HFFc6 (cell line): ENCODE measurements around the gene PLPPR5. TPM values are rescaled to one million over a fixed set of nuclear protein-coding genes. Genes with fewer than 3 reads are reported as not detected.
A peak's percentile ranks its signal among the peaks of the same experiment; 100 is the strongest.

Experiments
- DNase-seq: peaks from one replicate; pipeline ENCODE4 v3.0.0-alpha.2; 2018
- H3K27ac Mint-ChIP-seq: 2 replicates; pipeline ENCODE4 v1.8.0; 2020; ENCODE audit warnings: mild to moderate bottlenecking, mixed read lengths
- H3K27me3 Mint-ChIP-seq: 2 replicates; pipeline ENCODE4 v1.8.0; 2021; ENCODE audit warnings: mild to moderate bottlenecking, moderate library complexity, mixed read lengths; ENCODE audit not compliant: insufficient read depth
- H3K36me3 Mint-ChIP-seq: 2 replicates; pipeline ENCODE4 v1.8.0; 2021; ENCODE audit warnings: low read depth, mixed read lengths
- H3K4me1 Mint-ChIP-seq: 2 replicates; pipeline ENCODE4 v1.8.0; 2020; ENCODE audit warnings: low read depth, mixed read lengths
- H3K4me3 Mint-ChIP-seq: 2 replicates; pipeline ENCODE4 v1.8.0; 2020; ENCODE audit warnings: mild to moderate bottlenecking, moderate library complexity, mixed read lengths
- H3K9me3 Mint-ChIP-seq: 2 replicates; pipeline ENCODE4 v1.8.0; 2020; ENCODE audit warnings: mild to moderate bottlenecking, mixed read lengths
- total RNA-seq, 6 experiments: library from RNA; stranded (reverse); fragmentation: NEBNext Ultra II Directional; extraction: Animal tissue kit (Norgen Biotek cat#: 25700); gene quantifications; 2 replicates in 1 of 6; 3 replicates in 5 of 6; pipeline ENCODE4 v1.2.3, GENCODE V29; 2021
- TF ChIP-seq, protein P1 (sequence below): fragments of 200-600 bp; sonication (generic); IDR thresholded peaks from 2 replicates; pipeline ENCODE4 v1.5.0; 2021; ENCODE audit warnings: antibody characterized with exemption, mild to moderate bottlenecking

PLPPR5 gene
- total RNA-seq, 6 experiments from 2014 or later = 0.05 to 0.19 TPM; not detected in 4

DNA sequence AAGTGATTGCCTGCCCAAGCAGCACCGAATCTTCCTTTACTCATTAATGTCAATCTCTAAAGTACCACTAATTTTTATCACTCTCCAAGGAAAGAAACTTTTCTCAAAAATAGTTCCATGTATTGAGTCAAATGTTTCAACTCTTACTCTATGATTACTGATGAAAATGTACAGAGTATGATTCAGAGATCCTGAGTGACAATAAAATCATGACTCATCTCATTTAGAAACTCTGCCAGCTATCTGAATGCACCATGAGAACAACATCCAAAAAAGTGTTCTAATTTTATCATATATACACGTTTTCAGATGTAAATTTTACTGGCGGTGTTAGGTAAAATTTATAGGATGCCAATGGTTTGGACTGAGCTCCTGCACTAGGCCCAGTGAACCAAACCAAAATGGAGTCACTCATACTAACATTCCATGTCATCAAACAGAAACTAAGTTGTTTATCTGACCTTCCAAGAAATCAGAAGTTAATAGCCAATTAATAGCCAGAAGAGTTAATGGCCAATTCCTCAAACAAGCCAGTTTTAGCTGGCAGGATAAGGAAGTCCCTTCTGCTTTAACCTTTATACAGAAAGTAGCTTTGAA, 22.6 kb downstream of the PLPPR5 start:
- TF ChIP-seq, protein P1, sequence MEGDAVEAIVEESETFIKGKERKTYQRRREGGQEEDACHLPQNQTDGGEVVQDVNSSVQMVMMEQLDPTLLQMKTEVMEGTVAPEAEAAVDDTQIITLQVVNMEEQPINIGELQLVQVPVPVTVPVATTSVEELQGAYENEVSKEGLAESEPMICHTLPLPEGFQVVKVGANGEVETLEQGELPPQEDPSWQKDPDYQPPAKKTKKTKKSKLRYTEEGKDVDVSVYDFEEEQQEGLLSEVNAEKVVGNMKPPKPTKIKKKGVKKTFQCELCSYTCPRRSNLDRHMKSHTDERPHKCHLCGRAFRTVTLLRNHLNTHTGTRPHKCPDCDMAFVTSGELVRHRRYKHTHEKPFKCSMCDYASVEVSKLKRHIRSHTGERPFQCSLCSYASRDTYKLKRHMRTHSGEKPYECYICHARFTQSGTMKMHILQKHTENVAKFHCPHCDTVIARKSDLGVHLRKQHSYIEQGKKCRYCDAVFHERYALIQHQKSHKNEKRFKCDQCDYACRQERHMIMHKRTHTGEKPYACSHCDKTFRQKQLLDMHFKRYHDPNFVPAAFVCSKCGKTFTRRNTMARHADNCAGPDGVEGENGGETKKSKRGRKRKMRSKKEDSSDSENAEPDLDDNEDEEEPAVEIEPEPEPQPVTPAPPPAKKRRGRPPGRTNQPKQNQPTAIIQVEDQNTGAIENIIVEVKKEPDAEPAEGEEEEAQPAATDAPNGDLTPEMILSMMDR = no peak
- Mint-ChIP-seq H3K4me1 (peaks cover 16% of the 10 kb centered on the region), H3K36me3 (no peaks in the 10 kb centered on the region), H3K27ac (no peak overlapping the region), H3K9me3 (peaks cover 5% of the 10 kb centered on the region), H3K4me3 (no peak overlapping the region), H3K27me3 (no peaks in the 10 kb centered on the region)
- DNase-seq = peak; percentile 40

DNA sequence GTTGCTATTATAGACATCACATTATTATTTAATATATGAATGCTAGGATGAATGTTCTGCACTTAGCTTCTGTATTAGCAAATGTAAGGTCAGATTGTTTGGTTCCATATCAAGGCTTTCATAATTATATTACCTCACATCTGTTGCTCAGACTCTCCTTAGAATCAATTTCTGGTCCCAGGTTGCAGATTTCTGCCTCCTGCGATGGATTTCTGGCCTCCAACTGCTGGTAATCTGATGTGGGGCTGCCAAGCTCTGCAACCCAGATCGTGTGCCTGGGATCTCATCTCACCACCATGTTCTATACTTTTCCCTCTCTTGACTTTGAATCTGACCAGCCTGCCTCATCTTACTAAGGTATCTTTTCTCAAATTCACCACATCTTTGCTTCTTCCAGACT, 25.2 kb downstream of the PLPPR5 start:
- no peak for DNase-seq
- Mint-ChIP-seq H3K4me3 (no peak overlapping the region), H3K27me3 (no peaks in the 10 kb centered on the region; the same call in 1 of the 2 replicates), H3K9me3 (peaks cover 5% of the 10 kb centered on the region), H3K36me3 (no peaks in the 10 kb centered on the region), H3K27ac (no peak overlapping the region), H3K4me1 (peaks cover 16% of the 10 kb centered on the region)
- TF ChIP-seq, protein P1 = no peak

DNA sequence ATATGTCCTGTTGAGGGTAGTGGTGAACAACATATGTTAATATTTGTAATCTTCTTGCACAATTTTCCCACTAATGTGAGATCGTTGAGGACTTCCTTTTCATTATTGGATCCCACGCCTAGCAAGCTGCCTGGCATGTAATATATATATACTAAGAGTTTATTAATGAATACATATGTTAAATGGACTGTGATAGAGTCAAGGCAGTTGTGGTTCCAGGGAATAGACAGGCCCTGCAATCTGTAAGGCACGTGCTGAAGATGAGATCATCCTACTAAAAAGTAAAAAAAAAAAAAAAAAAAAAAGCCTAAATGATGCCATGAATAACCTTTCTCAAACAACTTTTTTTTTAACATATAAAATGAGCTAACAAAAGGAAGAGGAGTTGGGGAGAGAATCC, 28.9 kb downstream of the PLPPR5 start:
- Mint-ChIP-seq H3K27me3 (peaks cover 3% of the 10 kb centered on the region; the same call in 1 of the 2 replicates), H3K4me1 (no peaks in the 10 kb centered on the region), H3K36me3 (no peaks in the 10 kb centered on the region), H3K4me3 (no peak overlapping the region), H3K27ac (no peak overlapping the region), H3K9me3 (no peaks in the 10 kb centered on the region)
- TF ChIP-seq, protein P1 = no peak
- DNase-seq = no peak

DNA sequence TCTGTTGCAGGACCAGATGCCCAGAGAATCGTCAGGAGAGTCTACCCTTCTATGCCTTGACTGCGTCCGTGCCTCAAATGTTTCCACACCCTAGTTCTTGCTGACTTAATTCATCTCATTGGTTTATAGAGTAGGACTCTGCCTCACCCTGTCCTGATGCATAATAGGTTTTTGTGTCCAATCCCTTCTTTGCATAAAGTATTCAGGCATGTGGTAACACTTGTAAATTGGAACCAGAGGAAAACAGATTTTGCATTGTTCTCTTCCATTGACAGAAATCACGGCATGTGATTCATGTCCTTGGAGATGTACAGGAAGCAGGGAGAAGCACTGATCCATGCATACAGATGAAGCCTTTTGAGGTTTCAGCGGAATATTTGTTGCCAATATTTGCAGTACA, 29.5 kb downstream of the PLPPR5 start:
- H3K27ac Mint-ChIP-seq = no peak overlapping the region
- no peaks in the 10 kb centered on the region for H3K9me3 Mint-ChIP-seq
- TF ChIP-seq, protein P1 = no peak
- H3K27me3 Mint-ChIP-seq = peaks cover 3% of the 10 kb centered on the region; the same call in 1 of the 2 replicates
- no peaks in the 10 kb centered on the region for H3K4me1 Mint-ChIP-seq
- no peaks in the 10 kb centered on the region for H3K36me3 Mint-ChIP-seq
- no peak for DNase-seq
- H3K4me3 Mint-ChIP-seq = no peak overlapping the region

DNA sequence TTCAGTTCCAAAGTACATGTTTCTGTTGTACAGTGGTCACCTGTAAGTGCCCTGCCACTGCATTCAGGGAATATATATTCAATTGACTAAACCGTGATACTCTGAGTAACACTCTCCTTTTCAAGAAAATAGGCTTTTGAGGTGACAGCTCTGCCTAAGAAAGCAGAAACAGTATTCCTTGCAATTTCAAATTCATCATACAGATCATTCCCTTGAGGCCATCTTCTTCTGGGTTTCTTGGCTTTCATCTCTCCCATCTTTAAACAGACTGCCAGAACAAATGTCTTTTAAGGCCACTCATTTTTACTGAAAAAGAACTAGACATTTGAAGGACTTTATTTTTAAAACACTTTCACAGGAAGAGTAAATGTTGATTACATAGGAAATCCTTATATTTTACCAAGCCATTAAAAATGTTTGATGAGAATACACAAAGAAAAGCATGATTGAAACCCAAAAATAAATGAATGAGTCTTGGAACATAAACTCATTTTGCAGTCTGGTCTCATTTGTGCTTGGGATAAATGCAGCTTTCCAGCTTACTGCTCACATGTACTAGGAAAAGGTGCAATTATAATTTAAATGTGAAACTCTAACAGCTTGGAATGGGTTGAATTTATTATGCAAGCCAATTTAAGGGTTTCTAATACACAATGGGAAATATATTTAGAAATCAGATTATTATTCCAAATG, 34.7 kb downstream of the PLPPR5 start:
- no peaks in the 10 kb centered on the region for H3K9me3 Mint-ChIP-seq
- TF ChIP-seq, protein P1 = no peak
- H3K36me3 Mint-ChIP-seq = no peaks in the 10 kb centered on the region
- H3K4me3 Mint-ChIP-seq = no peak overlapping the region
- peaks cover 3% of the 10 kb centered on the region; the same call in 1 of the 2 replicates for H3K27me3 Mint-ChIP-seq
- H3K27ac Mint-ChIP-seq = no peak overlapping the region
- H3K4me1 Mint-ChIP-seq = no peaks in the 10 kb centered on the region
- DNase-seq = no peak
